ENCODE results near the gene NUAK1. TPM values are rescaled to one million over a fixed set of nuclear protein-coding genes. Genes with fewer than 3 reads are reported as not detected.

NUAK1 gene
- total RNA-seq, 1 experiment from 2014 or later, result 10.1 TPM

DNA sequence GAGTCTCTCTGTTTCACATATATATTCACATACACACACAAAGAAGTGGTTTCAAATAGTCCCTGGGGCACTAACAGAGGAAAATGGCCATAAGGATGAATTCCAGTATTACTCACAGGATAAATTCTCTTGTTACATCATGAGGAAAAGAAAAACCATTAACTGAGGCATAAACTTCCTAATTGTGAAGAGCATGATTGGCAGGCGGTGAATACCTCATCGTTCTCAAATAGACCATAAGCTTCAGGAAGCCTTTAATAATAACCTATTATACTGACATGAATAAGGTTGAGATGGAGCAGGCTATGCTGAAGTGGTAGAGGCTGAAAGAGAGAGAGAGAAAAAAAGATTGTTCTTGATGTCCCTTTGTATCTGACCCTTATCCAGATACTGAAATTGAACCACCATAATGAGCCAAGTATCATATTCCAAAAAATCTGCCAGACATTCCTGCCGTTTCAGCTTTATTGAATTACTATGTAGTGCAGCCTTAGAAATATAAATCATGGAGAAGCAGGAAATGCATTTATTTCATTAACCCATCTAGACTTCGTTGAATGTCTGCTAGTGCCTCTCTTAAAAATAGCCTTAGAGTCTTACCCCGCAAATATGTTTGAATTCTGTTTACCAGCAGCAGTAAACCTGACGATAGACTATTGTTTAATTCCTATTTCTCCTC is 86.8 kb downstream of the NUAK1 start:
- no peak overlapping the region for H3K27ac ChIP-seq (ENCODE audit: insufficient read length, low read depth, low read length)
- DNase-seq, result no peak
- H2AK5ac ChIP-seq (ENCODE audit: insufficient read length, low read length), result no peak overlapping the region
- H2BK120ac ChIP-seq (ENCODE audit: low read depth, low read length, poor library complexity, severe bottlenecking), result no peak overlapping the region
- no peak overlapping the region for H4K8ac ChIP-seq (replicated peaks; ENCODE audit: insufficient read length, low read depth, low read length)
- H3K56ac ChIP-seq (ENCODE audit: insufficient read length, low read depth, low read length), result no peak overlapping the region
- peaks cover 9 to 12% of the 10 kb centered on the region in 2 experiments for H3K4me1 Mint-ChIP-seq
- H4K20me1 ChIP-seq (ENCODE audit: control insufficient read depth, insufficient read depth, insufficient read length), result no peaks in the 10 kb centered on the region
- H3K4ac ChIP-seq (ENCODE audit: low read depth, low read length), result no peak overlapping the region
- no peaks in the 10 kb centered on the region for H3K23me2 ChIP-seq (ENCODE audit: insufficient read length, low read depth, low read length, poor library complexity, severe bottlenecking)
- no peak overlapping the region for H4K91ac ChIP-seq (ENCODE audit: insufficient read length, low read depth, low read length)
- no peak overlapping the region for H3K4me3 Mint-ChIP-seq
- TF ChIP-seq CTCF (conservative IDR thresholded peaks at IDR 0.05), result no peak
- H3T11ph ChIP-seq (ENCODE audit: low read length), result no peak overlapping the region
- H4K5ac ChIP-seq (ENCODE audit: insufficient read length, low read depth, low read length), result no peak overlapping the region
- peaks cover 3 to 7% of the 10 kb centered on the region in 2 experiments; a peak in 3 of 5 replicates for H3K9me3 Mint-ChIP-seq
- H3K79me1 ChIP-seq (ENCODE audit: insufficient read depth, low read depth, low read length, poor library complexity, severe bottlenecking), result no peaks in the 10 kb centered on the region
- H2BK12ac ChIP-seq (ENCODE audit: insufficient read length, low read depth, low read length), result no peak overlapping the region
- no peaks in the 10 kb centered on the region for H3K27me3 ChIP-seq (ENCODE audit: insufficient read depth, low read length)
- no CpG with 5 or more reads among the region's 6 CpGs for WGBS (ENCODE audit: extremely low coverage, insufficient read length, low lambda C conversion rate)
- H3K9ac ChIP-seq (ENCODE audit: extremely low read depth, insufficient read length, low read length), result no peak overlapping the region
- no peak overlapping the region for H2AFZ ChIP-seq (ENCODE audit: low read length)
- no peak overlapping the region for H3K14ac ChIP-seq (ENCODE audit: insufficient read depth, low read length)
- H3K79me2 ChIP-seq (ENCODE audit: insufficient read depth, low read length), result no peaks in the 10 kb centered on the region
- H3K4me2 ChIP-seq (ENCODE audit: insufficient read depth, insufficient read length, low read length), result no peak overlapping the region
- no peak overlapping the region for H2BK20ac ChIP-seq (ENCODE audit: low read depth, low read length, poor library complexity, severe bottlenecking)
- no peak overlapping the region for H3K27ac Mint-ChIP-seq
- no peak overlapping the region for H3K23ac ChIP-seq (ENCODE audit: insufficient read length, low read depth, low read length)
- H3K9me3 ChIP-seq (ENCODE audit: control insufficient read depth, low read depth, low read length), result no peaks in the 10 kb centered on the region
- H3K27me3 Mint-ChIP-seq (ENCODE audit: low read depth), result no peaks in the 10 kb centered on the region; the same call in 1 of the 2 replicates
- no peak overlapping the region for H2BK15ac ChIP-seq (ENCODE audit: low read depth, low read length)
- H3K4me1 ChIP-seq (ENCODE audit: insufficient read depth, low read length), result no peaks in the 10 kb centered on the region
- H2BK5ac ChIP-seq (ENCODE audit: insufficient read length, low read length), result no peak overlapping the region
- H3K36me3 Mint-ChIP-seq (ENCODE audit: insufficient read depth in 1 of 3, low read depth in 3 of 3), result peaks cover 0 to 13% (median 0%) of the 10 kb centered on the region in 3 experiments; a peak in 2 of 7 replicates
- no peak overlapping the region for H3K18ac ChIP-seq (ENCODE audit: insufficient read length, low read depth, low read length)

Measured in H9 (cell line).